Osteocyte (in vitro differentiated cells): Measurements from ENCODE around the gene KATNB1. TPM values are rescaled to one million over a fixed set of nuclear protein-coding genes. Genes with fewer than 3 reads are reported as not detected.

Source experiments
- DNase-seq: peaks from one replicate; pipeline ENCODE4 v3.0.0; 2021; ENCODE audit warnings: mixed read lengths; ENCODE audit not compliant: unreplicated experiment; ENCODE audit errors: extremely low spot score
- H3K27ac Mint-ChIP-seq: one replicate; pipeline ENCODE4 v1.8.0; 2021; ENCODE audit warnings: mild to moderate bottlenecking, mixed read lengths; ENCODE audit not compliant: unreplicated experiment
- H3K27me3 Mint-ChIP-seq: one replicate; pipeline ENCODE4 v1.8.0; 2021; ENCODE audit warnings: mixed read lengths; ENCODE audit not compliant: unreplicated experiment
- H3K36me3 Mint-ChIP-seq: one replicate; pipeline ENCODE4 v1.8.0; 2021; ENCODE audit warnings: mixed read lengths; ENCODE audit not compliant: unreplicated experiment
- H3K4me1 Mint-ChIP-seq: one replicate; pipeline ENCODE4 v1.8.0; 2021; ENCODE audit warnings: mixed read lengths; ENCODE audit not compliant: unreplicated experiment
- H3K4me3 Mint-ChIP-seq: one replicate; pipeline ENCODE4 v1.8.0; 2021; ENCODE audit warnings: mild to moderate bottlenecking, moderate library complexity, mixed read lengths; ENCODE audit not compliant: unreplicated experiment
- H3K9me3 Mint-ChIP-seq: one replicate; pipeline ENCODE4 v1.8.0; 2021; ENCODE audit warnings: mixed read lengths; ENCODE audit not compliant: unreplicated experiment
- CTCF ChIP-seq: fragments of 200-600 bp; sonication (generic); IDR thresholded peaks from 2 replicates; pipeline ENCODE4 v1.5.0; 2021; ENCODE audit warnings: antibody characterized with exemption, mild to moderate bottlenecking, moderate library complexity
- total RNA-seq: library from RNA; stranded (reverse); gene quantifications from 2 replicates; pipeline ENCODE4 v1.2.1, GENCODE V29; 2021

Gene KATNB1
- total RNA-seq, 1 donor from 2014 or later: 15.9 TPM

- DNase-seq: no peak
- no peaks in the 10 kb centered on the region for H3K4me1 Mint-ChIP-seq
- TF ChIP-seq CTCF: no peak
- H3K36me3 Mint-ChIP-seq: no peaks in the 10 kb centered on the region
- H3K27me3 Mint-ChIP-seq: peaks cover 16% of the 10 kb centered on the region
- H3K4me3 Mint-ChIP-seq: no peak overlapping the region
- no peaks in the 10 kb centered on the region for H3K9me3 Mint-ChIP-seq
- H3K27ac Mint-ChIP-seq: no peak overlapping the region
Observed at GRCh38 chr16:57693550-57693949, 42.0 kb upstream of the KATNB1 start.

GRCh38 chr16:57694231-57694724 lies 41.3 kb upstream of the KATNB1 start:
- Mint-ChIP-seq H3K27ac (no peak overlapping the region), H3K4me3 (no peak overlapping the region), H3K27me3 (peaks cover 12% of the 10 kb centered on the region), H3K4me1 (no peaks in the 10 kb centered on the region), H3K9me3 (no peaks in the 10 kb centered on the region), H3K36me3 (no peaks in the 10 kb centered on the region)
- no peak for DNase-seq
- TF ChIP-seq CTCF: no peak

GRCh38 chr16:57694725-57695679 lies 40.6 kb upstream of the KATNB1 start, which contains the start of gene DRC7:
DRC7 (plus strand) TSS chr16:57694806; CDS start chr16:57697950, 3,144 bp downstream.
- TF ChIP-seq CTCF: no peak
- no peak for DNase-seq
- Mint-ChIP-seq H3K27ac (no peak within 1 kb of the TSS), H3K4me1 (no peaks in the 10 kb centered on the region), H3K27me3 (peaks cover 11% of the 10 kb centered on the region), H3K9me3 (no peaks in the 10 kb centered on the region), H3K36me3 (no peaks in the 10 kb centered on the region), H3K4me3 (peak within 1 kb of the TSS; percentile 57)

- no peak for TF ChIP-seq CTCF
- Mint-ChIP-seq H3K27me3 (peaks cover 7% of the 10 kb centered on the region), H3K36me3 (no peaks in the 10 kb centered on the region), H3K4me1 (no peaks in the 10 kb centered on the region), H3K27ac (no peak overlapping the region), H3K4me3 (no peak overlapping the region), H3K9me3 (no peaks in the 10 kb centered on the region)
- DNase-seq: no peak
Observed at GRCh38 chr16:57695680-57696069, 39.9 kb upstream of the KATNB1 start.

GRCh38 chr16:57696240-57696639 lies 39.3 kb upstream of the KATNB1 start:
- Mint-ChIP-seq H3K4me1 (no peaks in the 10 kb centered on the region), H3K27me3 (peaks cover 5% of the 10 kb centered on the region), H3K27ac (no peak overlapping the region), H3K36me3 (no peaks in the 10 kb centered on the region), H3K4me3 (no peak overlapping the region), H3K9me3 (no peaks in the 10 kb centered on the region)
- TF ChIP-seq CTCF: no peak
- DNase-seq: no peak
